ENCODE results near the gene TCIRG1. TPM values are rescaled to one million over a fixed set of nuclear protein-coding genes. Genes with fewer than 3 reads are reported as not detected.

Gene TCIRG1
- total RNA-seq, 1 experiment from 2014 or later, result 203 TPM

DNA sequence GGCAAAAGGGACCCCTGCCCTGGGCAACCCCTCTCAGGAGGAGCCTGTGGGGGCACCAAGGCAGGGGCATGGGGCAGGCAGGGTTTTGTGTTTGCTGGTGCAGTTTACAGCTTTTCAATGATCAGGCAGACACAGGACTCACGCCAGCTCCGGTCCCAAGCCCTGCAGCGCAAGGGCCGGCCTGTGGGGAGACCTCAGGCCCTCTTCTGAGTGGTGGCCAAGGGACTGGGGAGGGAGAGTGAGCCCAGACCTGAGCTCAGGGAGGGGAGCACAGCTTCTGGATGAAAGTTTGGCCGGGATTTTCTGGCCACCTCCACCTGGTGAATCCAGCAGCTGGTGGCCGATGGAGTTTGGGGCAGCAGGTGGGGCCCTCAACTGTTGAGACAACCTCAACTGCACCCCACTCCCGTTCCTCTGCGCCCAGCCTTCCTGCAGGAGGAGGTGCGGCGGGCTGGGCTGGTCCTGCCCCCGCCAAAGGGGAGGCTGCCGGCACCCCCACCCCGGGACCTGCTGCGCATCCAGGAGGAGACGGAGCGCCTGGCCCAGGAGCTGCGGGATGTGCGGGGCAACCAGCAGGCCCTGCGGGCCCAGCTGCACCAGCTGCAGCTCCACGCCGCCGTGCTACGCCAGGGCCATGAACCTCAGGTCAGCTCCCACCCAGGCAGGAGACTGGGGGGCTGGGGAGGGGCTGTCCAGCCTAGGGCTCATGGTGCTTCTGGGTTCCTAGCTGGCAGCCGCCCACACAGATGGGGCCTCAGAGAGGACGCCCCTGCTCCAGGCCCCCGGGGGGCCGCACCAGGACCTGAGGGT, 3.6 kb downstream of the TCIRG1 start:
- Histone ChIP-seq H3K27ac (ENCODE audit: low read length) (no peak overlapping the region), H3K36me3 (ENCODE audit: low read depth, low read length) (peaks cover 7% of the 10 kb centered on the region; the same call in 1 of the 2 replicates), H3K9ac (ENCODE audit: low read length) (no peak overlapping the region), H3K4me3 (ENCODE audit: low read length) (no peak overlapping the region), H3F3A (ENCODE audit: low read length, unreplicated experiment) (no peaks in the 10 kb centered on the region), H2AFZ (ENCODE audit: low read length) (no peak overlapping the region), H3K9me2 (replicated peaks; ENCODE audit: low read length) (no peaks in the 10 kb centered on the region), H3K79me2 (ENCODE audit: low read length) (peaks cover 36% of the 10 kb centered on the region), H3K4me2 (ENCODE audit: low read length) (no peak overlapping the region), H3K4me1 (ENCODE audit: insufficient read depth, low read length) (peaks cover 26% of the 10 kb centered on the region), H4K20me1 (ENCODE audit: low read length) (no peaks in the 10 kb centered on the region), H3K9me3 (ENCODE audit: low read length) (no peaks in the 10 kb centered on the region), H3K27me3 (ENCODE audit: low read length) (no peaks in the 10 kb centered on the region)
- no peak for DNase-seq
- ATAC-seq, result no peak
- TF ChIP-seq, protein P1, sequence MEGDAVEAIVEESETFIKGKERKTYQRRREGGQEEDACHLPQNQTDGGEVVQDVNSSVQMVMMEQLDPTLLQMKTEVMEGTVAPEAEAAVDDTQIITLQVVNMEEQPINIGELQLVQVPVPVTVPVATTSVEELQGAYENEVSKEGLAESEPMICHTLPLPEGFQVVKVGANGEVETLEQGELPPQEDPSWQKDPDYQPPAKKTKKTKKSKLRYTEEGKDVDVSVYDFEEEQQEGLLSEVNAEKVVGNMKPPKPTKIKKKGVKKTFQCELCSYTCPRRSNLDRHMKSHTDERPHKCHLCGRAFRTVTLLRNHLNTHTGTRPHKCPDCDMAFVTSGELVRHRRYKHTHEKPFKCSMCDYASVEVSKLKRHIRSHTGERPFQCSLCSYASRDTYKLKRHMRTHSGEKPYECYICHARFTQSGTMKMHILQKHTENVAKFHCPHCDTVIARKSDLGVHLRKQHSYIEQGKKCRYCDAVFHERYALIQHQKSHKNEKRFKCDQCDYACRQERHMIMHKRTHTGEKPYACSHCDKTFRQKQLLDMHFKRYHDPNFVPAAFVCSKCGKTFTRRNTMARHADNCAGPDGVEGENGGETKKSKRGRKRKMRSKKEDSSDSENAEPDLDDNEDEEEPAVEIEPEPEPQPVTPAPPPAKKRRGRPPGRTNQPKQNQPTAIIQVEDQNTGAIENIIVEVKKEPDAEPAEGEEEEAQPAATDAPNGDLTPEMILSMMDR (conservative IDR thresholded peaks at IDR 0.05; ENCODE audit: low read depth, low read length), result no peak
- intact Hi-C loops (cut with micrococcal nuclease), result no loop called here
- CTCF ChIA-PET, result no interaction called here
- BruUV-seq (replicated peaks), result no TSS peak
- POLR2A ChIA-PET (ENCODE audit: unreplicated experiment), result no interaction called here

DNA sequence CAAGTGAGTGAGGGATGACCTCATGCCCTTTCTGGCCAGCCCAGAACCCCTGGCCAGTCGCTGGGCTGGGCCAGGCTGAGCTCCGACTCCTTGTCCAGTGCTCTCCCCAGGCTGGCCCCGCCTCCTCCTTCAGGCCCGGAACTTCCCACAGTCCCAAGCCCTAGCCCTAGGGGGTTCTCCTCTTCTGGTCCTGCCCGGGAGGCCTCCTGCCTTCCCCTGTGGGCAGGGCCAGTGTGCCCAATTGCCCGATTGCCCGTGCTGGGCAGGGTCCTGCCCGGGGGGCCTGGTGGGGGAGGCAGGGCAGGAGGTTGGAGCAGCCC, 4.2 kb downstream of the TCIRG1 start:
- Histone ChIP-seq H3K27ac (ENCODE audit: low read length) (no peak overlapping the region), H3K36me3 (ENCODE audit: low read depth, low read length) (peaks cover 7% of the 10 kb centered on the region; the same call in 1 of the 2 replicates), H3K79me2 (ENCODE audit: low read length) (peaks cover 36% of the 10 kb centered on the region), H3K9me2 (replicated peaks; ENCODE audit: low read length) (no peaks in the 10 kb centered on the region), H3K9me3 (ENCODE audit: low read length) (no peaks in the 10 kb centered on the region), H2AFZ (ENCODE audit: low read length) (no peak overlapping the region), H3K4me3 (ENCODE audit: low read length) (no peak overlapping the region), H3K4me2 (ENCODE audit: low read length) (no peak overlapping the region), H3K4me1 (ENCODE audit: insufficient read depth, low read length) (peaks cover 26% of the 10 kb centered on the region), H4K20me1 (ENCODE audit: low read length) (no peaks in the 10 kb centered on the region), H3K27me3 (ENCODE audit: low read length) (no peaks in the 10 kb centered on the region), H3F3A (ENCODE audit: low read length, unreplicated experiment) (no peaks in the 10 kb centered on the region), H3K9ac (ENCODE audit: low read length) (no peak overlapping the region)
- CTCF ChIA-PET, result no interaction called here
- POLR2A ChIA-PET (ENCODE audit: unreplicated experiment), result no interaction called here
- TF ChIP-seq EZH2 (IDR thresholded peaks at IDR 0.05; ENCODE audit: low read length, unreplicated experiment), result no peak
- TF ChIP-seq, protein P1 (conservative IDR thresholded peaks at IDR 0.05; ENCODE audit: low read depth, low read length), result no peak
- TF ChIP-seq EZH2phosphoT487 (IDR thresholded peaks at IDR 0.05; ENCODE audit: borderline replicate concordance, low read length), result no peak
- BruUV-seq (replicated peaks), result no TSS peak
- ATAC-seq (no peak), DNase-seq (no peak)
- intact Hi-C loops (cut with micrococcal nuclease), result no loop called here

DNA sequence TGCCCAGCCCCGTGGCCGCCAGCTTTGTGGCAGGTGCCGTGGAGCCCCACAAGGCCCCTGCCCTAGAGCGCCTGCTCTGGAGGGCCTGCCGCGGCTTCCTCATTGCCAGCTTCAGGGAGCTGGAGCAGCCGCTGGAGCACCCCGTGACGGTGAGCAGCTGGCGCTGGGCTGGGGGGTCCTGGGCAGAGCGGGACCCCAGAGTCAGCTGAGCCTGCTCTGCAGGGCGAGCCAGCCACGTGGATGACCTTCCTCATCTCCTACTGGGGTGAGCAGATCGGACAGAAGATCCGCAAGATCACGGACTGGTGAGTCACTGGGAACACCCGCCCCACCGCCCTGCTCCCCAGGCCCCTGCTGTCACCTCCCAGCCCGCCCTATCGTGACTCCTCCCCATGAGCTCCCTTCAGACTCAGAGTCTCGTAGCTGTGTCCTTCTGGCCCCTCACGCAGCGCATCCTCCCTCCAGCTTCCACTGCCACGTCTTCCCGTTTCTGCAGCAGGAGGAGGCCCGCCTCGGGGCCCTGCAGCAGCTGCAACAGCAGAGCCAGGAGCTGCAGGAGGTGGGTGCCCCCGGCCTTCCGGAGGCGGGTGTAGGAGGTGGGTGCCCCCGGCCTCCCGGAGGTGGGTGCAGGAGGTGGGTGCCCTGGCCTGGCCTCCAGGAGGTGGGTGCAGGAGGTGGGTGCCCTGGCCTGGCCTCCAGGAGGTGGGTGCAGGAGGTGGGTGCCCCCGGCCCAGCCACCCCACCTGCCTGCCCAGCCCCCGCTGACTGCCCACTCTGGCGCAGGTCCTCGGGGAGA, 4.7 kb downstream of the TCIRG1 start:
- POLR2A ChIA-PET (ENCODE audit: unreplicated experiment), result no interaction called here
- ATAC-seq, result no peak

More for the DNA sequence above, 4.7 kb downstream of the TCIRG1 start:
- Histone ChIP-seq H3K4me1 (ENCODE audit: insufficient read depth, low read length) (peaks cover 20% of the 10 kb centered on the region), H3K79me2 (ENCODE audit: low read length) (peaks cover 33% of the 10 kb centered on the region), H4K20me1 (ENCODE audit: low read length) (no peaks in the 10 kb centered on the region), H3K9me2 (replicated peaks; ENCODE audit: low read length) (no peaks in the 10 kb centered on the region), H3K4me2 (ENCODE audit: low read length) (no peak overlapping the region), H3K27me3 (ENCODE audit: low read length) (no peaks in the 10 kb centered on the region), H3K27ac (ENCODE audit: low read length) (no peak overlapping the region), H3K9ac (ENCODE audit: low read length) (no peak overlapping the region), H3K36me3 (ENCODE audit: low read depth, low read length) (peaks cover 7% of the 10 kb centered on the region; the same call in 1 of the 2 replicates), H3K9me3 (ENCODE audit: low read length) (no peaks in the 10 kb centered on the region), H3K4me3 (ENCODE audit: low read length) (no peak overlapping the region), H2AFZ (ENCODE audit: low read length) (no peak overlapping the region), H3F3A (ENCODE audit: low read length, unreplicated experiment) (no peaks in the 10 kb centered on the region)
- CTCF ChIA-PET, result no interaction called here
- DNase-seq, result no peak
- no peak for TF ChIP-seq EZH2phosphoT487 (IDR thresholded peaks at IDR 0.05; ENCODE audit: borderline replicate concordance, low read length)
- no peak for TF ChIP-seq EZH2 (IDR thresholded peaks at IDR 0.05; ENCODE audit: low read length, unreplicated experiment)
- TF ChIP-seq, protein P1 (conservative IDR thresholded peaks at IDR 0.05; ENCODE audit: low read depth, low read length), result no peak
- BruUV-seq (replicated peaks), result no TSS peak
- intact Hi-C loops (cut with micrococcal nuclease), result no loop called here

Measured in PC-3 (cell line).